PC-9 (cell line): ENCODE results near the gene CALY. TPM values are rescaled to one million over a fixed set of nuclear protein-coding genes. Genes with fewer than 3 reads are reported as not detected.

ENCODE experiments used
- BruUV-seq: library from RNA; stranded (reverse); fragments of 400-500 nt; replicated peaks from 2 replicates; lab custom pipeline; 2021; lab: Mats Ljungman, UMichigan
- CTCF ChIA-PET: fragments of 300-600 bp; sonication (Branson Sonifier 250); formaldehyde crosslinking; loops from one replicate; lab custom pipeline; 2022; ENCODE audit warnings: antibody characterized with exemption; lab: Charles Lee
- POLR2A ChIA-PET: fragments of 300-600 bp; sonication (Branson Sonifier 250); formaldehyde crosslinking; loops from one replicate; lab custom pipeline; 2022; ENCODE audit warnings: antibody characterized with exemption; ENCODE audit not compliant: unreplicated experiment; lab: Charles Lee
- DNase-seq, 2 experiments: peaks; one replicate each; pipeline versions ENCODE4 v3.0.0 to v3.0.0-alpha.2; 2015 to 2022; ENCODE audit warnings: mixed read lengths in 1 of 2
- H2AFZ ChIP-seq: fragments of 200-600 bp; sonication (generic); 2 replicates; pipeline ENCODE4 v1.8.1; 2017; ENCODE audit warnings: antibody characterized with exemption
- H3F3A ChIP-seq: fragments of 200-600 bp; sonication (generic); 2 replicates; pipeline ENCODE4 v1.8.1; 2017; ENCODE audit warnings: antibody characterized with exemption, mild to moderate bottlenecking, low read depth; ENCODE audit not compliant: insufficient read depth
- H3K27ac ChIP-seq: fragments of 200-600 bp; sonication (generic); 2 replicates; pipeline ENCODE4 v1.6.1; 2016; ENCODE audit warnings: mixed run types
- H3K27me3 ChIP-seq: fragments of 200-600 bp; sonication (generic); 2 replicates; pipeline ENCODE4 v1.6.1; 2016; ENCODE audit warnings: low read depth, mixed run types; ENCODE audit not compliant: insufficient read depth
- H3K36me3 ChIP-seq: fragments of 200-600 bp; sonication (generic); 2 replicates; pipeline ENCODE4 v1.6.1; 2016; ENCODE audit warnings: low read depth, mixed run types
- H3K4me1 ChIP-seq: fragments of 200-600 bp; sonication (generic); replicated peaks from 2 replicates; pipeline ENCODE4 v1.6.1; 2016; ENCODE audit warnings: mixed run types; ENCODE audit not compliant: insufficient read depth
- H3K4me2 ChIP-seq: fragments of 200-600 bp; sonication (generic); 2 replicates; pipeline ENCODE4 v1.6.1; 2017; ENCODE audit warnings: mixed run types
- H3K4me3 ChIP-seq: fragments of 200-600 bp; sonication (generic); 2 replicates; pipeline ENCODE4 v1.6.1; 2016; ENCODE audit warnings: mixed run types
- H3K79me2 ChIP-seq: fragments of 200-600 bp; sonication (generic); 2 replicates; pipeline ENCODE4 v1.6.1; 2017; ENCODE audit warnings: low read depth, mixed run types
- H3K9me2 ChIP-seq: fragments of 200-600 bp; sonication (generic); 2 replicates; pipeline ENCODE4 v1.8.1; 2017; ENCODE audit warnings: mild to moderate bottlenecking; ENCODE audit not compliant: insufficient read depth
- H3K9me3 ChIP-seq: fragments of 200-600 bp; sonication (generic); 2 replicates; pipeline ENCODE4 v1.8.1; 2016; ENCODE audit warnings: low read depth; ENCODE audit not compliant: insufficient read depth
- H4K20me1 ChIP-seq: fragments of 200-600 bp; sonication (generic); 2 replicates; pipeline ENCODE4 v1.8.1; 2017; ENCODE audit not compliant: insufficient read depth
- CTCF ChIP-seq: fragments of 200-600 bp; sonication (generic); conservative IDR thresholded peaks from 2 replicates; pipeline ENCODE4 v1.6.1; 2017; ENCODE audit warnings: mixed run types, antibody characterized with exemption, mild to moderate bottlenecking, moderate library complexity
- EZH2 ChIP-seq: fragments of 200-600 bp; sonication (generic); IDR thresholded peaks from 2 replicates; pipeline ENCODE4 v1.8.0; 2017; ENCODE audit warnings: antibody characterized with exemption, low read depth
- intact Hi-C: fragments of 100-400 bp; cut with micrococcal nuclease; formaldehyde crosslinking; loops from one replicate; pipeline ENCODE4 v1.10.0; 2022; ENCODE audit not compliant: unreplicated experiment
- total RNA-seq: library from RNA; stranded (reverse); gene quantifications from 2 replicates; pipeline ENCODE4 v1.2.3, GENCODE V29; 2021

The CALY gene
- total RNA-seq, 1 experiment from 2014 or later, result not detected

- BruUV-seq, result no TSS peak
- intact Hi-C loops, result loop anchor here (10.0 kb wide), 1 partner anchor 56 kb away; no protein-coding TSS in a partner anchor
- peaks cover 33% of the 10 kb centered on the region for H3F3A ChIP-seq
Measured at GRCh38 chr10:133281084-133281483, 55.6 kb downstream of the CALY start.

GRCh38 chr10:133280391-133281059 lies 56.2 kb downstream of the CALY start:
- peak overlapping the region; percentile 89 for H3K4me2 ChIP-seq
- H3K27ac ChIP-seq, result peak overlapping the region; percentile 89
- peaks cover 38% of the 10 kb centered on the region for H3K4me1 ChIP-seq
- H2AFZ ChIP-seq, result no peak overlapping the region
- intact Hi-C loops, result loop anchor here (10.0 kb wide), 1 partner anchor 56 kb away; no protein-coding TSS in a partner anchor
- no peaks in the 10 kb centered on the region for H4K20me1 ChIP-seq
- no TSS peak for BruUV-seq
- no peak overlapping the region for H3K4me3 ChIP-seq
- CTCF ChIA-PET, result no interaction called here
- no peaks in the 10 kb centered on the region for H3K36me3 ChIP-seq
- H3K27me3 ChIP-seq, result no peaks in the 10 kb centered on the region
- TF ChIP-seq CTCF (no peak), EZH2 (no peak)
- no peaks in the 10 kb centered on the region for H3K9me2 ChIP-seq
- 0 out of 2 replicates have a peak, but pooled peaks cover 2% of the 10 kb centered on the region for H3K79me2 ChIP-seq
- no peaks in the 10 kb centered on the region for H3K9me3 ChIP-seq
- H3F3A ChIP-seq, result peaks cover 33% of the 10 kb centered on the region
- no peak for DNase-seq
- POLR2A ChIA-PET, result no interaction called here

More at GRCh38 chr10:133281084-133281483, 55.6 kb downstream of the CALY start:
- no peaks in the 10 kb centered on the region for H3K36me3 ChIP-seq
- CTCF ChIA-PET, result no interaction called here
- DNase-seq, result no peak
- H4K20me1 ChIP-seq, result no peaks in the 10 kb centered on the region
- H2AFZ ChIP-seq, result no peak overlapping the region
- no peak overlapping the region for H3K4me2 ChIP-seq
- no peaks in the 10 kb centered on the region for H3K27me3 ChIP-seq
- no peaks in the 10 kb centered on the region for H3K79me2 ChIP-seq
- no peak overlapping the region for H3K4me3 ChIP-seq
- POLR2A ChIA-PET, result no interaction called here
- peaks cover 38% of the 10 kb centered on the region for H3K4me1 ChIP-seq
- H3K27ac ChIP-seq, result no peak overlapping the region
- TF ChIP-seq EZH2 (no peak), CTCF (no peak)
- H3K9me3 ChIP-seq, result no peaks in the 10 kb centered on the region
- H3K9me2 ChIP-seq, result no peaks in the 10 kb centered on the region

GRCh38 chr10:133279326-133280226 lies 57.1 kb downstream of the CALY start:
- POLR2A ChIA-PET, result interaction anchor here (0.7 kb wide), 1 partner anchor 128 kb away, joined by 3 read pairs; no protein-coding TSS in a partner anchor
- Histone ChIP-seq H3K4me1 (peaks cover 48% of the 10 kb centered on the region), H4K20me1 (no peaks in the 10 kb centered on the region), H3K9me2 (no peaks in the 10 kb centered on the region), H3K27me3 (no peaks in the 10 kb centered on the region), H3K79me2 (0 out of 2 replicates have a peak, but pooled peaks cover 5% of the 10 kb centered on the region), H3K4me3 (peak overlapping the region; percentile 28; the same call in 1 of the 2 replicates), H3K9me3 (no peaks in the 10 kb centered on the region), H3K27ac (peak overlapping the region; percentile 89), H2AFZ (no peak overlapping the region), H3K36me3 (no peaks in the 10 kb centered on the region), H3K4me2 (peak overlapping the region; percentile 89), H3F3A (peaks cover 33% of the 10 kb centered on the region)
- TF ChIP-seq CTCF (no peak), EZH2 (no peak)
- no TSS peak for BruUV-seq
- intact Hi-C loops, result loop anchor here (1.0 to 10.0 kb wide), 2 partner anchors 14 to 55 kb away; no protein-coding TSS in a partner anchor
- CTCF ChIA-PET, result no interaction called here
- DNase-seq, result no peak
